HS-5 (cell line): ENCODE data around the gene CC2D2A.

Source experiments
- DNase-seq: peaks from one replicate; pipeline ENCODE4 v3.0.0-alpha.2; 2012; ENCODE audit warnings: low read depth

CC2D2A gene

GRCh38 chr4:15649914-15650545 is 180.3 kb downstream of the CC2D2A start:
- no peak for DNase-seq
